RWPE1 (cell line): ENCODE data around the gene CYRIA.

Experiments
- CTCF ChIA-PET: fragments of 350-600 bp; sonication (Branson Sonifier 250); formaldehyde crosslinking; extraction: SDS; loops from one replicate; lab custom pipeline; 2021; lab: Yijun Ruan, JAX
- POLR2A ChIA-PET: fragments of 400-600 bp; formaldehyde crosslinking; extraction: SDS; loops from one replicate; lab custom pipeline; 2020; ENCODE audit warnings: antibody characterized with exemption; ENCODE audit not compliant: low non-redundant PET; lab: Yijun Ruan, JAX
- DNase-seq: peaks from one replicate; pipeline ENCODE4 v3.0.0; 2012; ENCODE audit warnings: low spot score
- H3K27ac ChIP-seq: fragments of 450-650 bp; 2 replicates; pipeline ENCODE4 v1.5.1; 2017
- TF ChIP-seq, protein P1 (sequence below): fragments of 450-650 bp; conservative IDR thresholded peaks from 2 replicates; pipeline ENCODE4 v1.5.1; 2017; ENCODE audit warnings: low read depth, mild to moderate bottlenecking

The CYRIA gene

DNA sequence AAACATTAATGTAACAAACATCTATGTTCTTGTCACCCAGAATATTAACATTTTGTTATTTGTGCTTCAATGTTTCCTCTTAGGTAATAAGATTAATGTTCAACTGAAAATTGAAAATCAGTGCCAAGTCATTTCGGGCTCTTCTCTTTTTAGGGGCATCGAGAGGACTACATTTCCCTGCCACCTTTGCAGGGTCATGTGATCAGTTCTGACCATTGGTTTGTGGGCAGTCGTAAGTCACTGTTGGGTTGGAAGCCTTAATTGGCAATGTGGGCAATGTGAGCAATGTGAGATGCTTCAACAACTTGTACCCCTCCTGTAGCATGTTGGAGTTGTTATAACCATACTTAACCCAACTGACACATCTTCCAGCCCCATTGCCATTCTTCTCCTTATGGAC is 10.1 kb upstream of the CYRIA start:
- no peak overlapping the region for H3K27ac ChIP-seq
- DNase-seq = no peak
- TF ChIP-seq, protein P1, sequence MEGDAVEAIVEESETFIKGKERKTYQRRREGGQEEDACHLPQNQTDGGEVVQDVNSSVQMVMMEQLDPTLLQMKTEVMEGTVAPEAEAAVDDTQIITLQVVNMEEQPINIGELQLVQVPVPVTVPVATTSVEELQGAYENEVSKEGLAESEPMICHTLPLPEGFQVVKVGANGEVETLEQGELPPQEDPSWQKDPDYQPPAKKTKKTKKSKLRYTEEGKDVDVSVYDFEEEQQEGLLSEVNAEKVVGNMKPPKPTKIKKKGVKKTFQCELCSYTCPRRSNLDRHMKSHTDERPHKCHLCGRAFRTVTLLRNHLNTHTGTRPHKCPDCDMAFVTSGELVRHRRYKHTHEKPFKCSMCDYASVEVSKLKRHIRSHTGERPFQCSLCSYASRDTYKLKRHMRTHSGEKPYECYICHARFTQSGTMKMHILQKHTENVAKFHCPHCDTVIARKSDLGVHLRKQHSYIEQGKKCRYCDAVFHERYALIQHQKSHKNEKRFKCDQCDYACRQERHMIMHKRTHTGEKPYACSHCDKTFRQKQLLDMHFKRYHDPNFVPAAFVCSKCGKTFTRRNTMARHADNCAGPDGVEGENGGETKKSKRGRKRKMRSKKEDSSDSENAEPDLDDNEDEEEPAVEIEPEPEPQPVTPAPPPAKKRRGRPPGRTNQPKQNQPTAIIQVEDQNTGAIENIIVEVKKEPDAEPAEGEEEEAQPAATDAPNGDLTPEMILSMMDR = no peak
- POLR2A ChIA-PET = no interaction called here
- CTCF ChIA-PET = no interaction called here

GRCh38 chr2:16674154-16674553 is 8.5 kb upstream of the CYRIA start:
- DNase-seq = no peak
- CTCF ChIA-PET = no interaction called here
- no peak overlapping the region for H3K27ac ChIP-seq
- POLR2A ChIA-PET = no interaction called here
- TF ChIP-seq, protein P1 = no peak

- POLR2A ChIA-PET = no interaction called here
- DNase-seq = no peak
- TF ChIP-seq, protein P1 = no peak
- CTCF ChIA-PET = interaction anchor here (0.6 kb wide), 1 partner anchor 14 kb away, joined by 4 read pairs; no protein-coding TSS in a partner anchor
- no peak overlapping the region for H3K27ac ChIP-seq
Observed at GRCh38 chr2:16671760-16672159, 6.1 kb upstream of the CYRIA start.

GRCh38 chr2:16669388-16669787 is 3.8 kb upstream of the CYRIA start:
- TF ChIP-seq, protein P1 = no peak
- DNase-seq = no peak
- ChIA-PET POLR2A (no interaction called here), CTCF (no interaction called here)
- no peak overlapping the region for H3K27ac ChIP-seq

GRCh38 chr2:16666449-16666801 is 791 bp upstream of the CYRIA start:
- CTCF ChIA-PET = interaction anchor here (0.7 to 1.1 kb wide), 2 partner anchors 31 to 90 kb away, joined by 4 read pairs; no protein-coding TSS in a partner anchor
- TF ChIP-seq, protein P1 = no peak
- no peak for DNase-seq
- H3K27ac ChIP-seq = no peak overlapping the region
- POLR2A ChIA-PET = no interaction called here

- ChIA-PET CTCF (interaction anchor here (0.6 to 1.5 kb wide), 4 partner anchors 15 to 254 kb away, joined by 3 to 4 read pairs (median 4); no protein-coding TSS in a partner anchor), POLR2A (no interaction called here)
- TF ChIP-seq, protein P1 = no peak
- no peak overlapping the region for H3K27ac ChIP-seq
- DNase-seq = no peak
Observed at GRCh38 chr2:16664809-16665747, 556 bp downstream of the CYRIA start.
